ENCODE measurements around the gene NAIF1. TPM values are rescaled to one million over a fixed set of nuclear protein-coding genes. Genes with fewer than 3 reads are reported as not detected.

NAIF1 gene
- total RNA-seq, 1 experiment from 2014 or later: 12.4 TPM

- H3K9me3 ChIP-seq (replicated peaks): no peaks in the 10 kb centered on the region
- no peaks in the 10 kb centered on the region for H3K27me3 ChIP-seq (replicated peaks)
- H3K36me3 ChIP-seq: peaks cover 44% of the 10 kb centered on the region
- peaks cover 49% of the 10 kb centered on the region for H3K4me1 ChIP-seq (replicated peaks)
- H3K27ac ChIP-seq: peak overlapping the region; percentile 98
- H3K4me3 ChIP-seq: peak overlapping the region; percentile 41
- DNase-seq (ENCODE audit: low read depth in 1 of 2, low spot score in 2 of 2): no peak
Observed at GRCh38 chr9:128097543-128098296, 30.6 kb upstream of the NAIF1 start.

GRCh38 chr9:128096616-128097536, 29.8 kb upstream of the NAIF1 start:
- Histone ChIP-seq H3K27ac (no peak overlapping the region), H3K4me1 (replicated peaks) (peaks cover 52% of the 10 kb centered on the region), H3K9me3 (replicated peaks) (no peaks in the 10 kb centered on the region), H3K27me3 (replicated peaks) (no peaks in the 10 kb centered on the region), H3K36me3 (peaks cover 35% of the 10 kb centered on the region), H3K4me3 (no peak overlapping the region)
- no peak for DNase-seq (ENCODE audit: low read depth in 1 of 2, low spot score in 2 of 2)

DNA sequence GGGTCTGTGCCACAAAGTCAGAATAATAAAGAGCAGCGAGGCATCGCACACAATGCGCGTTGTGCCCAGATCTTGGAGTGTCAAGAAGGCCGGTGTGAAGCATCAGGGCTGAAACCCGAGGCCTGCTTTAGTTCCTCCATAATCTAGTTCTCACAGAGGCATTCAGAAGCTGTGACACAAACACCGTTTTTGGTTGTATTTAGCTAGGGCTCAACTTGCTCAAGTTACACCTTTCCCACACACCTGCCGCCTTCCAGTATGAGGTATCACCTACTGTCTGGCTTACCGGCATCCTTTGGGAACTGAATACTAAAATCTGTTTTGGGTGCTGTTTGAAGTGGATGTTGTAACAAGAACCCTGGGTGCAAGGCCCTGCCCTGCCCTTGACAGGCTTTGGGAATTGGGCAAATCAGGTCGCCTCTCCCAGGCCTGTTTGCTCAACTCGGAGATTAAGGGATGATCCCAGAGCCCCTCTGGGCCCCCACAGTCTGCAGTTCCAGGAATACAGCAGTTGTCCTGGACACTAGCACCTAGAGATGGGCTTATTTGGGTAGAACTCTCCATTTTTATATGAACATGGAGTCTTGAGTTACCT, 27.9 kb upstream of the NAIF1 start:
- Histone ChIP-seq H3K27me3 (replicated peaks) (no peaks in the 10 kb centered on the region), H3K4me3 (no peak overlapping the region), H3K9me3 (replicated peaks) (no peaks in the 10 kb centered on the region), H3K27ac (peak overlapping the region; percentile 84), H3K36me3 (peaks cover 18% of the 10 kb centered on the region), H3K4me1 (replicated peaks) (peaks cover 50% of the 10 kb centered on the region)
- no peak for DNase-seq (ENCODE audit: low read depth in 1 of 2, low spot score in 2 of 2)

GRCh38 chr9:128094166-128094949, 27.2 kb upstream of the NAIF1 start:
- no peaks in the 10 kb centered on the region for H3K27me3 ChIP-seq (replicated peaks)
- H3K36me3 ChIP-seq: peaks cover 11% of the 10 kb centered on the region
- peaks cover 43% of the 10 kb centered on the region for H3K4me1 ChIP-seq (replicated peaks)
- H3K27ac ChIP-seq: peak overlapping the region; percentile 84
- DNase-seq (ENCODE audit: low read depth in 1 of 2, low spot score in 2 of 2): peak; percentile 88 to 89
- no peak overlapping the region for H3K4me3 ChIP-seq
- no peaks in the 10 kb centered on the region for H3K9me3 ChIP-seq (replicated peaks)

DNA sequence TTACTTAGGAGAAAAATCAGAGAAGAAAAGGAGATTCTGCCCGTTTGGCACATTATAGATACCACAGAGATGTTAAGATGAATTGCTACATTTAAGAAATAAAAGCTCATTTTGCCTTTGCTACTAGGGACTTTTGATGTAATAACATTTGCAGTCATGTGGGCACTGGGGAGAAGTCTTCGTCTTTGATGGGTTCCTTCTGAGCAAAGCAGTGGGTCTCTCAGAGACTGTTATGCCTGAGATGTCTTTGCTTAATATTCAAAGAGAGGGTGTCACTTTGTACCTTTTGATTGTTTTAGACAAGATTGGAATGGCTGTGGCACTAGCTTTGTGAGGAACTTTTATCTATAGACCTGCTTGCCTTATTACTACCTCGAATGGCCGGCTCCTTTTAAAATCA, 25.9 kb upstream of the NAIF1 start:
- H3K4me3 ChIP-seq: no peak overlapping the region
- H3K4me1 ChIP-seq (replicated peaks): peaks cover 31% of the 10 kb centered on the region
- DNase-seq (ENCODE audit: low read depth in 1 of 2, low spot score in 2 of 2): no peak
- peaks cover 7% of the 10 kb centered on the region for H3K36me3 ChIP-seq
- H3K27me3 ChIP-seq (replicated peaks): no peaks in the 10 kb centered on the region
- peak overlapping the region; percentile 84 for H3K27ac ChIP-seq
- no peaks in the 10 kb centered on the region for H3K9me3 ChIP-seq (replicated peaks)

DNA sequence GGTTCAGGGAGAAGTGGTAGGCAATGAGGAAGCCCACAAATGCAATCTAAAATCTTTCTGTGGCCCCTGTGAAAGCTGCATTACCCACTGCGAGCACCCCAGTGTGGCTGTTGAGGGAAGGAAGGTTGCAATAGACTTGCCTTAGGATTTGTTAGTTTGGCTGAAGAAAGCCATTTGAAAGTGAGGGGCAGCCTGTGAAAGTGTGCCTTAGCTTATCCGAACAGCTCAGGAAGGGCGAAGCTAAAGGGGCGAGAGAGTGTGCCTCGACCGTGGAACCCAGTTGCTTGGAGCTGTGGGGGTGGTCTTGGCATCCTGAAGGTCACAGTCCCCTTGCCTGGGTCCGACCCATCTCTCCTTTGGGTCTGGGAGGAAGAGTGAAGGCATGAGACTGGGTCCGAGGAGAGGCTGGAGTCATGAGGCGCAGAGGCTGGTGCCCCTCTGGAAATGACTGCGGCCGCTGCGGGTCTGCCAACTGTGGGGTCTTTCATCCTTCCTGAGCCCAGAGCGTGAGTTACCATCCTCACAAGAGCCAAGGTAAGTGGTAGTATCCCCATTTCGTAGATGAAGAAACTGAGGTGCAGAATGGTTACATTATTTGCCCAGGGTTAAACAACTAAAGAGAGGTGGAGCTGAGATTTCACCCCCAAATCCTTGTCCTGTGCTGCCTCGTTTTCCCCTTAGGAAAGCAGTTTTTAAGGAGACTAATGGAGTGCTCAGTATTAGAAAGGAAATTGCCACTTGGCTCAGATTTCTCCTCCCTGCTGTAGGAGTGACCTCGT, 25.3 kb upstream of the NAIF1 start:
- H3K27ac ChIP-seq: peak overlapping the region; percentile 84
- peaks cover 8% of the 10 kb centered on the region for H3K36me3 ChIP-seq
- no peaks in the 10 kb centered on the region for H3K27me3 ChIP-seq (replicated peaks)
- H3K4me1 ChIP-seq (replicated peaks): peaks cover 25% of the 10 kb centered on the region
- no peak overlapping the region for H3K4me3 ChIP-seq
- DNase-seq (ENCODE audit: low read depth in 1 of 2, low spot score in 2 of 2): no peak
- no peaks in the 10 kb centered on the region for H3K9me3 ChIP-seq (replicated peaks)

GRCh38 chr9:128091571-128091970, 24.5 kb upstream of the NAIF1 start:
- Histone ChIP-seq H3K27ac (no peak overlapping the region), H3K9me3 (replicated peaks) (no peaks in the 10 kb centered on the region), H3K36me3 (peaks cover 12% of the 10 kb centered on the region), H3K27me3 (replicated peaks) (no peaks in the 10 kb centered on the region), H3K4me3 (no peak overlapping the region), H3K4me1 (replicated peaks) (peaks cover 23% of the 10 kb centered on the region)
- no peak for DNase-seq (ENCODE audit: low read depth in 1 of 2, low spot score in 2 of 2)

- no peaks in the 10 kb centered on the region for H3K27me3 ChIP-seq (replicated peaks)
- no peak for DNase-seq (ENCODE audit: low read depth in 1 of 2, low spot score in 2 of 2)
- H3K4me3 ChIP-seq: no peak overlapping the region
- H3K4me1 ChIP-seq (replicated peaks): peaks cover 23% of the 10 kb centered on the region
- peaks cover 14% of the 10 kb centered on the region for H3K36me3 ChIP-seq
- H3K9me3 ChIP-seq (replicated peaks): no peaks in the 10 kb centered on the region
- H3K27ac ChIP-seq: no peak overlapping the region
Observed at GRCh38 chr9:128091144-128091543, 24.0 kb upstream of the NAIF1 start.

GRCh38 chr9:128089299-128089698, 22.2 kb upstream of the NAIF1 start:
- Histone ChIP-seq H3K27me3 (replicated peaks) (no peaks in the 10 kb centered on the region), H3K4me3 (no peak overlapping the region), H3K27ac (no peak overlapping the region), H3K4me1 (replicated peaks) (peaks cover 17% of the 10 kb centered on the region), H3K9me3 (replicated peaks) (no peaks in the 10 kb centered on the region), H3K36me3 (peaks cover 13% of the 10 kb centered on the region)
- DNase-seq (ENCODE audit: low read depth in 1 of 2, low spot score in 2 of 2): no peak

- H3K27ac ChIP-seq: no peak overlapping the region
- H3K4me1 ChIP-seq (replicated peaks): peaks cover 9% of the 10 kb centered on the region
- H3K9me3 ChIP-seq (replicated peaks): no peaks in the 10 kb centered on the region
- no peak for DNase-seq (ENCODE audit: low read depth in 1 of 2, low spot score in 2 of 2)
- peaks cover 13% of the 10 kb centered on the region for H3K36me3 ChIP-seq
- no peaks in the 10 kb centered on the region for H3K27me3 ChIP-seq (replicated peaks)
- H3K4me3 ChIP-seq: no peak overlapping the region
Observed at GRCh38 chr9:128088253-128088945, 21.3 kb upstream of the NAIF1 start.

DNA sequence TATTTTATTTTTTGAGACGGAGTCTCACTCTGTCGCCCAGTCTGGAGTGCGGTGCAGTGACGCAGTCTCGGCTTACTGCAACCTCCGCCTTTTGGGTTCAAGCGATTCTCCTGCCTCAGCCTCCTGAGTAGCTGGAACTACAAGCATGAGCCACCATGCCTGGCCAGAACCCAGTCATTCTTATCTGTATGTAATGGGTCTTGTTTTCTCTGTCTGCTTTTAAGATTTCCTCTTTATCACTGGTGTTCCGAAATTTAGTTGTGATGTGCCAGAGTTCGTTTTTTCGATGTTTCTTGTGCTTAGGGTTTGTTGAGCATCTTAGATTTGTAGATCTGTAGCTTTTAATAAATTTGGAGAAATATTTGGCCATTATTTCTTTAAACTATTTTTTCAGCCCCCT, 20.1 kb upstream of the NAIF1 start:
- DNase-seq (ENCODE audit: low read depth in 1 of 2, low spot score in 2 of 2): no peak

DNA sequence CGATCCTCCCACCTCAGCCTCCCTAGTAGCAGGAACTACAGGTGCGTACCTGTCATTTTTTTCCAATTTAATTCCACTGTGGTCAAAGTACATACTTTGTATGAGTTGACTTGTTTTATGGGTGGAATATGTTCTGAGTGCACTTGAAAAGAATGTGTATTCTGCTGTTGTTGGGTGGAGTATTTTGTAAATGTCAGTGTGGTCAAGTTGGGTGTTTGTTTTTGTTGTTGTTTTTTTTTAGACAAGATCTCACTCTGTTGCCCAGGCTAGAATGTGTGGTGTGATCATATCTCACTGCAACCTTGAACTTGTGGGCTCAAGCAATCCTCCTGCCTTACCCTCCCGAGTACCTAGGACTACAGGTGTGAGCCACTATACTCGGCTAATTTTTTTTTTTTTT, 18.8 kb upstream of the NAIF1 start:
- H3K36me3 ChIP-seq: peaks cover 16% of the 10 kb centered on the region
- H3K9me3 ChIP-seq (replicated peaks): no peaks in the 10 kb centered on the region
- no peaks in the 10 kb centered on the region for H3K27me3 ChIP-seq (replicated peaks)
- no peak overlapping the region for H3K27ac ChIP-seq
- H3K4me3 ChIP-seq: no peak overlapping the region
- DNase-seq (ENCODE audit: low read depth in 1 of 2, low spot score in 2 of 2): no peak
- peaks cover 5% of the 10 kb centered on the region for H3K4me1 ChIP-seq (replicated peaks)

More for the DNA sequence above, 20.1 kb upstream of the NAIF1 start:
- Histone ChIP-seq H3K9me3 (replicated peaks) (no peaks in the 10 kb centered on the region), H3K27me3 (replicated peaks) (no peaks in the 10 kb centered on the region), H3K27ac (no peak overlapping the region), H3K4me3 (no peak overlapping the region), H3K4me1 (replicated peaks) (no peaks in the 10 kb centered on the region), H3K36me3 (peaks cover 16% of the 10 kb centered on the region)
